Uterus (tissue), 2 donors: ENCODE data around the gene MRGPRD.

ENCODE experiments used
- CTCF ChIP-seq, 4 experiments: fragments of 200-600 bp in 2 of 4; fragments of 450-650 bp in 2 of 4; sonication (generic) in 2 of 4; IDR thresholded peaks; one replicate each; pipeline ENCODE4 v1.5.1; 2016 to 2019; ENCODE audit warnings: antibody characterized with exemption in 4 of 4, mild to moderate bottlenecking in 2 of 4, moderate library complexity in 1 of 4
- POLR2A ChIP-seq, 2 donors: fragments of 450-650 bp; IDR thresholded peaks; one replicate each; pipeline ENCODE4 v1.6.1; 2016; ENCODE audit warnings: antibody characterized with exemption in 2 of 2, mild to moderate bottlenecking in 1 of 2, moderate library complexity in 1 of 2

- TF ChIP-seq CTCF (IDR thresholded peaks at IDR 0.05): no peak
- TF ChIP-seq POLR2A (IDR thresholded peaks at IDR 0.05): no peak
These were observed 32.3 kb downstream of the MRGPRD start for GRCh38 chr11:68948496-68948895.
